HUES64 (cell line): Measurements from ENCODE around the gene ARID1A.

Source experiments
- H3K27ac ChIP-seq: 2 replicates; pipeline ENCODE4 v1.7.0; 2013; ENCODE audit warnings: low read depth, low read length, inconsistent platforms
- H3K27me3 ChIP-seq: 2 replicates; pipeline ENCODE4 v1.6.1; 2013; ENCODE audit warnings: mild to moderate bottlenecking, low read length; ENCODE audit not compliant: insufficient read depth
- H3K36me3 ChIP-seq: 2 replicates; pipeline ENCODE4 v1.6.1; 2013; ENCODE audit warnings: mild to moderate bottlenecking, low read length; ENCODE audit not compliant: insufficient read depth
- H3K4me1 ChIP-seq: 2 replicates; pipeline ENCODE4 v1.6.1; 2013; ENCODE audit warnings: mild to moderate bottlenecking, low read length, moderate library complexity; ENCODE audit not compliant: insufficient read depth
- H3K4me3 ChIP-seq: 2 replicates; pipeline ENCODE4 v1.5.1; 2013; ENCODE audit warnings: mild to moderate bottlenecking, low read length, moderate library complexity
- H3K9ac ChIP-seq: 2 replicates; pipeline ENCODE4 v1.6.1; 2013; ENCODE audit warnings: mild to moderate bottlenecking, low read depth, low read length
- H3K9me3 ChIP-seq: 2 replicates; pipeline ENCODE4 v1.6.1; 2013; ENCODE audit warnings: low read depth, low read length; ENCODE audit not compliant: insufficient read depth
- WGBS: fragments of 150-250, 120-280 bp; methylation state at CpG from one replicate; pipeline ENCODE4 v1.1.7; 2013; ENCODE audit warnings: missing lambda C conversion rate; 5-methylcytosine and 5-hydroxymethylcytosine counted together

The ARID1A gene

DNA sequence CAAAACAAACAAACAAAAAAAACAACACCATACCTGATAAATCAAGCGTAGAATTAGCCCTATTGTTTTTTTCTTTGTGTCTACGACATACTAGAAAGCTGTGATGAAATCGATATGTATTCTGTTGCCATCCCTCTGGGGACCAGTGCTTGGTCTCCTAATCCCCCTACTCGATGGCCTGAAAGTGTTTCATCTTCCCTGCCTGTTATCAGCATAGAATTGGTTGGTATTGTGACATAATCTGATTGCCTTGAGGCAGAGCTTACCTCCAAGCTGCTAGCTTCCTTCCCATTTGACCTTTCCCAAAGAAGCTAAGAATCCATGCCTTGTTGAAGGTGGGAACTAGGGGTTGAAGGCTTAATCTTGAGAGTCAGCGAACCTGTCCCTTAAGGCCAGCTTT, 51.2 kb downstream of the ARID1A start:
- Histone ChIP-seq H3K4me1 (peaks cover 8% of the 10 kb centered on the region; the same call in 1 of the 2 replicates), H3K27ac (no peak overlapping the region), H3K9me3 (no peaks in the 10 kb centered on the region), H3K27me3 (no peaks in the 10 kb centered on the region), H3K4me3 (no peak overlapping the region), H3K9ac (no peak overlapping the region), H3K36me3 (peaks cover 81% of the 10 kb centered on the region)
- WGBS: 94% methylated on average over 5 of the region's 5 CpGs

DNA sequence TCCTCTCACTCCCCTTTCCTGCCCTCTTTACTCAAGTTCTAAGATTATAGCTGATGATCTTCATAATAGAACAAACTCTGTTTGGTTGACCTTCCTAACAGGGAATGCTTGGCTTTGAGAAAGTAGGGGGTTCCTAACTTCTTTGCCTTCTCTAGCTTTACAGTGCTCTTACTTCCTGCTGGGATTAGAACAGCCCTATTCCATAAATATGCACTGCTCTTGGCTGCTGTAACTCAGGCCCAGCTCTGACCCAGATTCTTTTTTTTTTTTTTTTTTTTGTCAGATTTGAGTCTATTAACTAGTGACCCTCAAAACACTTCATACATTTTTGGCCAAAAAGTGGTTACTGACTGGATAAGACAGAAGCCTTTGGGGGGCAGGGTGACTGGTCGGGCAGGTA, 52.5 kb downstream of the ARID1A start:
- Histone ChIP-seq H3K27ac (no peak overlapping the region), H3K4me1 (peaks cover 8% of the 10 kb centered on the region; the same call in 1 of the 2 replicates), H3K36me3 (peaks cover 81% of the 10 kb centered on the region), H3K9me3 (no peaks in the 10 kb centered on the region), H3K9ac (no peak overlapping the region), H3K27me3 (no peaks in the 10 kb centered on the region), H3K4me3 (no peak overlapping the region)
- 93% methylated on average over 1 of the region's 1 CpG for WGBS

DNA sequence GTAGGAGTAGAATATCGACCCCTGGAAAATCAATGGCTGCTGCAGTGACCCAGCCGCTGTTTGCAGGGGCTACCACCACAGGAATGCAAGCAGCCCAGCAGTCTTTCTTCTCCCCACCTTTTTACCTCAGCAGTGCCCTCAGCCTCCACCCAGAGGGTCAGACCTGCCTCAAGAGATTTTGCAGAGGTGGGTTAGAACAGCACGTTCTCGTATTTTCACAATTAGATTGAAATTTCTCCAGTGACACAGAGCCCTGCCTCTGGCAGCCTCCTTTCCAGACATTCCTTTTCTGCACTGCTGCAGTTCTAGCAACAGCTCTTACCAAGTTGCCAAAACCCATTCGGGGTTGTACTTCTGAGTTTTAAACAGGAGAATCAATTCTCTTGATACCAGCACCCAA, 53.6 kb downstream of the ARID1A start:
- Histone ChIP-seq H3K9me3 (no peaks in the 10 kb centered on the region), H3K9ac (no peak overlapping the region), H3K36me3 (peaks cover 84% of the 10 kb centered on the region), H3K4me3 (no peak overlapping the region), H3K4me1 (0 out of 2 replicates have a peak, but pooled peaks cover 2% of the 10 kb centered on the region), H3K27ac (no peak overlapping the region), H3K27me3 (no peaks in the 10 kb centered on the region)
- 92% methylated on average over 5 of the region's 5 CpGs for WGBS

DNA sequence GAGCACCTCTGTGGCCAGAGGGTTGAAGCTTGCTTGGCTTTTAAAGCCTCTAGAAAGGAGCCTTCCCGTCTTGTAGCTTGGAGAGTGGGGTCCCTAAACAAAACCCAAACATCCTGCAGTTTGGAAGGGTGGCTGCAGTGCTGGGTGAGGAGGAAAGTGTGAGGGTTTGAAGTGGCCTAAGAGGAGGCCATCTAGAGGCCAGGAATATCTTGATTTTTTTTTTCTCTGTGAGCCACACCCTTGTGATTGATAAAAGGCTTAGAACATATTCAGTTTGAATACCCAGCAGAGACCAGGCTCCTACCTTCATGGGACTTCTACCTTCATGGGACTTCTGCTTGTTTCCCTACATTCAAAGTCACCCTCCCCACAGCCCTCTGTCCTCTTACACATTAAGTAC, 54.6 kb downstream of the ARID1A start:
- H3K4me1 ChIP-seq: no peaks in the 10 kb centered on the region
- no peaks in the 10 kb centered on the region for H3K9me3 ChIP-seq
- WGBS: 93% methylated on average over 1 of the region's 1 CpG
- peaks cover 84% of the 10 kb centered on the region for H3K36me3 ChIP-seq
- no peak overlapping the region for H3K9ac ChIP-seq
- H3K27ac ChIP-seq: no peak overlapping the region; the same call in 1 of the 2 replicates
- H3K27me3 ChIP-seq: no peaks in the 10 kb centered on the region
- H3K4me3 ChIP-seq: no peak overlapping the region

DNA sequence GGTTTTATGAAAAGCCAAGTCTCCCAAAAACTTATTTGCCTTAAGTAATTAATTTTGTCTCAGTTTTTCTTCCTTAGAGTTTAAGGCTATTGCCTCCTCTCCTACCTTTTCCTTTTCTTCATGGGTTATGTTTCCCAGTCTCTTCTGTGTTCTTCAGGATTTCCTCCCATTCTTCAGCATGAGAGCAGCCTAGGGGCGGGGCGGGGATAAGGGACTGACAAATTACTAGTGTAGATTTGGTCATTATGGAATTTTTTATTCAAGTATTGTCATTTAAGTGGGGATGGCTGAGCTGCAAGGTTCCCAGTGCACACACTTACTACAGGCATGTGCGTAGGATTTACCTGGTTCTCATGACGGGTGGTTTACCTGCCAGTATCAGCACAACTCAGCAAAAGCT, 56.7 kb downstream of the ARID1A start:
- Histone ChIP-seq H3K27me3 (no peaks in the 10 kb centered on the region), H3K4me1 (no peaks in the 10 kb centered on the region), H3K27ac (no peak overlapping the region), H3K9me3 (no peaks in the 10 kb centered on the region), H3K9ac (no peak overlapping the region), H3K36me3 (peaks cover 78% of the 10 kb centered on the region), H3K4me3 (no peak overlapping the region)
- WGBS: 93% methylated on average over 4 of the region's 4 CpGs

DNA sequence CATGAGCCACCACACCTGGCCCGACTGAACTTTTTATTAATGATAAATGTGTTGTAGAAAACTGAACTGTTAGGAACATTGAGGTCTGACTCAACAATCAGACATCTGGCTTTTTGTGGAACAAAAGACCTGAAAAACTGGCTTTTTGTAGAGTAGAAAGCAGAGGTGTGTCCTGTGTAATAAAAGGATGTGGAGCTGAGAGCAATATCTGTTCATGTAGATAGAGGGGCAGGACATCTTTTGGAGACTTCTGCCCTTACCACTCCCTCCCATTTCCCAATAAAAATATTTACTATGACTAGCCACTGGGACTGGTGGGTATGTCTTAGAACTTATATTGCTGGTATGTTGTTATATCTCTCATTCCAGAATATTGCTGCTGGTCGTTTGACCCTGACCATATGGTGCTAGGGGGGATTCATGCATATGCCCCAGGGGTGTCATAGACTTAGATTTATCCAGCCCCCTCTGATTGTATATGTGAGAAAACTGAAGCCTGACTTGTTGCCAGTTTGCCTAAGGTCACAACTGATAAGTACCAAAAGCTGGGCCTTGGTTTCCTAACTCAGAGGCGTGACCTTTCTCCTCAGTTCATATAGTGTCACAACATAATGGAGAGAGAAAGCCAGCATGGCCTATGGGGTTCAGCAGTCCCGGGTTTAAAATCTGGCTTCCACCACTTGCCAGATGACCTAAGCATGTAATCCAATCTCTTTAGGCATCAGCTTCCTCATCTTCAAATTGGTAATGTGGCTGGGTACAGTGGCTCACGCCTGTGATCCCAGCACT, 58.5 kb downstream of the ARID1A start:
- Histone ChIP-seq H3K4me1 (no peaks in the 10 kb centered on the region), H3K9me3 (no peaks in the 10 kb centered on the region), H3K27me3 (no peaks in the 10 kb centered on the region), H3K9ac (no peak overlapping the region), H3K4me3 (no peak overlapping the region), H3K27ac (no peak overlapping the region), H3K36me3 (peaks cover 83% of the 10 kb centered on the region)
- 92% methylated on average over 5 of the region's 5 CpGs for WGBS

DNA sequence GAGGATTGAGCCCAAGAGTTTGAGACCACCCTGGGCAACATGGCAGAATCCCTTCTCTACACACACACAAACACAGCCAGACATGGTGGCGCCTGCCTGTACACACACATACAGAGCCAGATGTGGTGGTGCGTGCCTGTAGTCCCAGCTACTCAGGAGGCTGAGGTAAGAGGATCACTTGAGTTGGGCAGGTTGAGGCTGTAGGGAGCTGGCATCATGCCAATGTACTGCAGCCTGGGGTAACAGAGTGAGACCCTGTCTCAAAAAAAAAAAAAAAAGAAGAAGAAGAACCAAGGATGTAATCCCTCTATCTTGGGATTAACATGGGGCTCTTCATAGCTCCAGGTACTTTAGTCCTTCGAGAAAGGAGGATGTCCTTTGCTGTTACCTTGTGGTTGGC, 62.5 kb downstream of the ARID1A start:
- peaks cover 88% of the 10 kb centered on the region for H3K36me3 ChIP-seq
- H3K4me1 ChIP-seq: no peaks in the 10 kb centered on the region
- H3K27me3 ChIP-seq: no peaks in the 10 kb centered on the region
- H3K9me3 ChIP-seq: no peaks in the 10 kb centered on the region
- no peak overlapping the region for H3K4me3 ChIP-seq
- H3K9ac ChIP-seq: no peak overlapping the region
- 99% methylated on average over 3 of the region's 3 CpGs for WGBS
- H3K27ac ChIP-seq: no peak overlapping the region

DNA sequence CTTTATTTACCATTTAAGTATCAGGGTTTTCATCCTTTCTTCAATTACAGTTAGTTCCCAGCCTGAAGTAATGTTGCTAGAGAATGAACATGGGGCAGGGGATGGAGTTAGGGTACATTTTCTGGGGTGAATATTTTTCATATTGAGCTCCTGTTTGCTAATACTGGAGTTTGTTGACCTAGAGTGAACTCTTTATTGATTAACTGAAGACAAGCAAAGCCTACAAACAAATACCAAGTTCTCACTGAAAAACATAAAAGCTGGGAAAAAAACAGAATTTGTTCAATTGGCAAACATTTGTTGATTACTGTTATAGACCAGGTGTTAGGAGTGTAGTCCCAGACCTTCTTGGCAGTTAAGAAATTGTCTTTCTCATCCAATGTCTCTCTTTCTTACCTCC, 63.7 kb downstream of the ARID1A start:
- H3K9me3 ChIP-seq: no peaks in the 10 kb centered on the region
- H3K4me1 ChIP-seq: no peaks in the 10 kb centered on the region
- no peak overlapping the region for H3K4me3 ChIP-seq
- peaks cover 89% of the 10 kb centered on the region for H3K36me3 ChIP-seq
- H3K27me3 ChIP-seq: no peaks in the 10 kb centered on the region
- no peak overlapping the region for H3K9ac ChIP-seq
- H3K27ac ChIP-seq: no peak overlapping the region

DNA sequence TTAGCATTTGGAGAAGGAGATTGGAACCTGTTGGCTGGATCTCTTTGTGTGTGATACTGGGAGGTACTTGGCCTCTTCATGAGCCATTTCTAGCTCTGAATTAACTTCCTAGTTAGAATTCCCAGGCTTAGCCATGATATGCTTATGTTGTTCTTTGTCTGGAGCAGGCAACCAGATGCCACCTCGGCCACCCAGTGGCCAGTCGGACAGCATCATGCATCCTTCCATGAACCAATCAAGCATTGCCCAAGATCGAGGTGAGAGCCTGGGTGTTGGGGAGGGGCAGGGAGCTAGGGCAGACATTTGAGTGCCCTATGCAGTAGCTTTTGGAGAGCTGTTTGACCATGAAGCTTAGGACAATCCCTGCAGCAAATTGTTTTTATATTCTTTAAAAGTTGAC, 65.4 kb downstream of the ARID1A start:
- peaks cover 86% of the 10 kb centered on the region for H3K36me3 ChIP-seq
- H3K27me3 ChIP-seq: no peaks in the 10 kb centered on the region
- no peak overlapping the region for H3K9ac ChIP-seq
- H3K27ac ChIP-seq: no peak overlapping the region
- no peak overlapping the region for H3K4me3 ChIP-seq
- H3K9me3 ChIP-seq: no peaks in the 10 kb centered on the region
- WGBS: 88% methylated on average over 3 of the region's 3 CpGs
- H3K4me1 ChIP-seq: no peaks in the 10 kb centered on the region

DNA sequence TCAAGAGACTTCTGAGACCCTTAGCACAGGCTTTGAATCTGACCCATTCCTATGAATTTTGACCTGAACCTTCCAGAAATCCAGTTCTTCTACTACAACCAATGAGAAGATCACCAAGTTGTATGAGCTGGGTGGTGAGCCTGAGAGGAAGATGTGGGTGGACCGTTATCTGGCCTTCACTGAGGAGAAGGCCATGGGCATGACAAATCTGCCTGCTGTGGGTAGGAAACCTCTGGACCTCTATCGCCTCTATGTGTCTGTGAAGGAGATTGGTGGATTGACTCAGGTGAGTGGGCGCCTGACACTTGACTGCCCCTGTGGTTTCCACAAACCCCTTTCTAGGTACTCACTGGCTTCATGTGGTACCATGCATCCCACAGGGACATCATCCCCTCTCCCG, 71.9 kb downstream of the ARID1A start:
- 98% methylated on average over 4 of the region's 4 CpGs for WGBS
- Histone ChIP-seq H3K9me3 (no peaks in the 10 kb centered on the region), H3K4me1 (no peaks in the 10 kb centered on the region; the same call in 1 of the 2 replicates), H3K36me3 (peaks cover 94% of the 10 kb centered on the region), H3K27ac (no peak overlapping the region), H3K9ac (no peak overlapping the region), H3K4me3 (no peak overlapping the region), H3K27me3 (no peaks in the 10 kb centered on the region)

DNA sequence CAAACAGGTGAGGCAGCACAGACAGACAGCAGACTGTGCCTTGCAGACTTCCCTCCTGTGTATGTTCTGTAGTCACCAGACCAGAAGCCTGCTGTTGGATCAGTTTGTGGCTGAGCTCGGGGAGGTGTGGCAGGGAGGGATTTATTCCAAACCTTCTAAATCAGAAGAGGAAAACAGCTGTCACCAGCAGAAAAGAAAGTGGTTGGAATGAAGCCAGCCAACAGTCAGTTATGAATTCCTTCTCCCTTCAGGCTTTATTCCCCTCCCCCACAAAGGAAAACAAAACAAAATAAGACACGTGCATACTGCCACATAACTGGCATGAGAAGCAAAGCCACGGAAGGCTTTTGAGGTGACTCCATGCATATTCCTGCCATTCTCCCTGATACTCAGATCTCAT, 72.9 kb downstream of the ARID1A start:
- Histone ChIP-seq H3K9me3 (no peaks in the 10 kb centered on the region), H3K9ac (no peak overlapping the region), H3K4me3 (no peak overlapping the region), H3K27me3 (no peaks in the 10 kb centered on the region), H3K27ac (no peak overlapping the region), H3K4me1 (no peaks in the 10 kb centered on the region; the same call in 1 of the 2 replicates), H3K36me3 (peaks cover 94% of the 10 kb centered on the region)
- whole genome bisulfite sequencing: 95% methylated on average over 3 of the region's 3 CpGs

DNA sequence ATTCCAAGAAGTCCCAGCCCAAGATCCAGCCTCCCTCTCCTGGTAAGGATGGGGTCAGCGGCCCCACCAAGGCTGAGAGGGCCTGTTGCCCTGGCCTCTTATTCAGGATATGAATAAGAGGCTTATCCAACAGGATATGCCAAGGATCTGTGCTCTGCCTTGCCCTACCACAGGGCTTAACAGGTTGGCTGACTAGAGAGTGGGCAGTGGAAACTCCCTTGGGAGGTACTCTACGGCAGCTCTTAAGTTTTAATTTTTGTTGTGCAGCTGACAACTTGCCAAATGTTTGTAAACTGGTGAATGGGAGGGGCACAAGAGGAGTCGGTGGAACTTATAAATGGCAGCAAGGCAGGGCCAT, 75.4 kb downstream of the ARID1A start:
- no peaks in the 10 kb centered on the region for H3K27me3 ChIP-seq

More for the DNA sequence above, 75.4 kb downstream of the ARID1A start:
- 88% methylated on average over 3 of the region's 3 CpGs for WGBS
- Histone ChIP-seq H3K36me3 (peaks cover 99% of the 10 kb centered on the region), H3K9me3 (no peaks in the 10 kb centered on the region), H3K27ac (no peak overlapping the region), H3K4me3 (no peak overlapping the region), H3K4me1 (no peaks in the 10 kb centered on the region; the same call in 1 of the 2 replicates), H3K9ac (no peak overlapping the region)
